DND-41 (cell line): ENCODE results near the gene AADAT.

Experiments
- ATAC-seq: fragments of 200-7000 bp; cut with Tn5 transposase; 3 replicates; pipeline ENCODE4 v1.9.1; 2021; ENCODE audit warnings: low read depth; ENCODE audit not compliant: insufficient read depth
- DNase-seq: peaks from one replicate; pipeline ENCODE4 v3.0.0-alpha.2; 2020
- H2AFZ ChIP-seq: 2 replicates; pipeline ENCODE4 v1.6.0; 2012; ENCODE audit warnings: low read depth, low read length
- H3K27ac ChIP-seq: 2 replicates; pipeline ENCODE4 v1.5.1; 2012; ENCODE audit warnings: low read length, inconsistent platforms
- H3K27me3 ChIP-seq: fragments of 200-600 bp; sonication (generic); 2 replicates; pipeline ENCODE4 v1.6.0; 2012; ENCODE audit warnings: low read length, mild to moderate bottlenecking, inconsistent platforms; ENCODE audit not compliant: insufficient read depth, poor library complexity
- H3K36me3 ChIP-seq: 2 replicates; pipeline ENCODE4 v1.5.1; 2012; ENCODE audit warnings: low read length, inconsistent platforms; ENCODE audit not compliant: insufficient read depth
- H3K4me1 ChIP-seq: 2 replicates; pipeline ENCODE4 v1.5.1; 2012; ENCODE audit warnings: mild to moderate bottlenecking, low read length; ENCODE audit not compliant: insufficient read depth
- H3K4me2 ChIP-seq: 2 replicates; pipeline ENCODE4 v1.6.0; 2012; ENCODE audit warnings: mild to moderate bottlenecking, moderate library complexity, low read length, inconsistent platforms; ENCODE audit not compliant: insufficient read depth
- H3K4me3 ChIP-seq, 2 experiments: fragments of 200-600 bp in 1 of 2; shearing (Covaris generic) in 1 of 2; 2 replicates each; pipeline ENCODE4 v1.5.1; 2012 to 2016; ENCODE audit warnings: inconsistent platforms in 2 of 2, low read length in 2 of 2, mild to moderate bottlenecking in 2 of 2, low read depth in 1 of 2, moderate library complexity in 1 of 2
- H3K79me2 ChIP-seq: 2 replicates; pipeline ENCODE4 v1.6.0; 2012; ENCODE audit warnings: low read length, inconsistent platforms; ENCODE audit not compliant: insufficient read depth
- H3K9ac ChIP-seq: 2 replicates; pipeline ENCODE4 v1.6.0; 2012; ENCODE audit warnings: low read depth, mild to moderate bottlenecking, inconsistent platforms, low read length, moderate library complexity
- H3K9me3 ChIP-seq: 2 replicates; pipeline ENCODE4 v1.5.1; 2012; ENCODE audit warnings: low read length, moderate library complexity, mild to moderate bottlenecking, inconsistent platforms; ENCODE audit not compliant: insufficient read depth, severe bottlenecking
- H4K20me1 ChIP-seq: 2 replicates; pipeline ENCODE4 v1.6.0; 2012; ENCODE audit warnings: low read length; ENCODE audit not compliant: insufficient read depth
- EZH2 ChIP-seq: IDR thresholded peaks from 3 replicates; pipeline ENCODE4 v1.6.1; 2012; ENCODE audit warnings: borderline replicate concordance, low read depth, mild to moderate bottlenecking, moderate library complexity, low read length, inconsistent platforms; ENCODE audit not compliant: severe bottlenecking
- TF ChIP-seq, protein P1 (sequence below): IDR thresholded peaks from 2 replicates; pipeline ENCODE4 v1.5.1; 2012; ENCODE audit warnings: borderline replicate concordance, low read length, moderate library complexity, mild to moderate bottlenecking; ENCODE audit not compliant: poor library complexity, severe bottlenecking; ENCODE audit errors: extremely low read depth

AADAT gene

DNA sequence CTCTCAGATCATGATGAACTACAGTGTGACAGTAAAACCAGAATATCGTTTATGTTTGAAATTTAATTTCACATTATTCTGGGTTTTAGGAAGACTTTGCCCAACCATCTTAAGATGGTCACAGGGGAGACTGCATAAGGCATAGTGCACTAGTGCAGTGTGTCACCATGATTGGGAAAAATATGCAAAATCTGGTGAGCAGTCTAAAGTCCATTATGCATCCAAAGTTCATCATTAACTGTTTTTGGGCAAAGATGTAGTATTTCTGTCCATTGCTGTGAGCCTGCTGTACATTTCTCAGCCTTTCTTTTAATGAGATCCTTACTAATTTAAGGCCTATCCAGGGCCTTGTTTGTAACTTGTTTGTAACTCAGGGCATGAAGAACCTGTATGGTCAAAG is 52.3 kb downstream of the AADAT start:
- Histone ChIP-seq H3K27ac (no peak overlapping the region), H3K4me2 (no peak overlapping the region), H4K20me1 (no peaks in the 10 kb centered on the region), H3K4me3 (no peak overlapping the region), H3K36me3 (no peaks in the 10 kb centered on the region), H3K27me3 (no peaks in the 10 kb centered on the region), H3K4me1 (no peaks in the 10 kb centered on the region), H3K9ac (no peak overlapping the region), H3K79me2 (no peaks in the 10 kb centered on the region), H2AFZ (no peak overlapping the region), H3K9me3 (no peaks in the 10 kb centered on the region)
- no peak for ATAC-seq
- no peak for DNase-seq
- TF ChIP-seq, protein P1, sequence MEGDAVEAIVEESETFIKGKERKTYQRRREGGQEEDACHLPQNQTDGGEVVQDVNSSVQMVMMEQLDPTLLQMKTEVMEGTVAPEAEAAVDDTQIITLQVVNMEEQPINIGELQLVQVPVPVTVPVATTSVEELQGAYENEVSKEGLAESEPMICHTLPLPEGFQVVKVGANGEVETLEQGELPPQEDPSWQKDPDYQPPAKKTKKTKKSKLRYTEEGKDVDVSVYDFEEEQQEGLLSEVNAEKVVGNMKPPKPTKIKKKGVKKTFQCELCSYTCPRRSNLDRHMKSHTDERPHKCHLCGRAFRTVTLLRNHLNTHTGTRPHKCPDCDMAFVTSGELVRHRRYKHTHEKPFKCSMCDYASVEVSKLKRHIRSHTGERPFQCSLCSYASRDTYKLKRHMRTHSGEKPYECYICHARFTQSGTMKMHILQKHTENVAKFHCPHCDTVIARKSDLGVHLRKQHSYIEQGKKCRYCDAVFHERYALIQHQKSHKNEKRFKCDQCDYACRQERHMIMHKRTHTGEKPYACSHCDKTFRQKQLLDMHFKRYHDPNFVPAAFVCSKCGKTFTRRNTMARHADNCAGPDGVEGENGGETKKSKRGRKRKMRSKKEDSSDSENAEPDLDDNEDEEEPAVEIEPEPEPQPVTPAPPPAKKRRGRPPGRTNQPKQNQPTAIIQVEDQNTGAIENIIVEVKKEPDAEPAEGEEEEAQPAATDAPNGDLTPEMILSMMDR: no peak
- TF ChIP-seq EZH2: no peak

GRCh38 chr4:170035845-170036244 is 53.9 kb downstream of the AADAT start:
- Histone ChIP-seq H3K27ac (no peak overlapping the region), H3K4me3 (no peak overlapping the region), H3K27me3 (no peaks in the 10 kb centered on the region), H3K9ac (no peak overlapping the region), H3K4me1 (no peaks in the 10 kb centered on the region), H3K9me3 (no peaks in the 10 kb centered on the region), H3K36me3 (no peaks in the 10 kb centered on the region), H2AFZ (no peak overlapping the region), H3K4me2 (no peak overlapping the region), H3K79me2 (no peaks in the 10 kb centered on the region), H4K20me1 (no peaks in the 10 kb centered on the region)
- TF ChIP-seq, protein P1: no peak
- TF ChIP-seq EZH2: no peak
- DNase-seq: no peak
- no peak for ATAC-seq

GRCh38 chr4:170035231-170035630 is 54.5 kb downstream of the AADAT start:
- ATAC-seq: no peak
- Histone ChIP-seq H3K4me1 (no peaks in the 10 kb centered on the region), H3K9ac (no peak overlapping the region), H3K9me3 (no peaks in the 10 kb centered on the region), H3K27me3 (no peaks in the 10 kb centered on the region), H3K4me2 (no peak overlapping the region), H3K4me3 (no peak overlapping the region), H2AFZ (no peak overlapping the region), H3K79me2 (no peaks in the 10 kb centered on the region), H3K27ac (no peak overlapping the region), H4K20me1 (no peaks in the 10 kb centered on the region), H3K36me3 (no peaks in the 10 kb centered on the region)
- DNase-seq: no peak
- TF ChIP-seq, protein P1: no peak
- no peak for TF ChIP-seq EZH2

GRCh38 chr4:170033999-170034398 is 55.8 kb downstream of the AADAT start:
- no peaks in the 10 kb centered on the region for H3K9me3 ChIP-seq
- ATAC-seq: no peak
- DNase-seq: no peak
- H4K20me1 ChIP-seq: no peaks in the 10 kb centered on the region
- no peaks in the 10 kb centered on the region for H3K4me1 ChIP-seq
- TF ChIP-seq EZH2: no peak
- TF ChIP-seq, protein P1: no peak
- no peaks in the 10 kb centered on the region for H3K36me3 ChIP-seq
- H3K27ac ChIP-seq: no peak overlapping the region
- H3K79me2 ChIP-seq: no peaks in the 10 kb centered on the region
- H3K9ac ChIP-seq: no peak overlapping the region
- H3K4me3 ChIP-seq: no peak overlapping the region
- no peak overlapping the region for H2AFZ ChIP-seq
- no peaks in the 10 kb centered on the region for H3K27me3 ChIP-seq
- H3K4me2 ChIP-seq: no peak overlapping the region
